SK-MEL-5 (cell line): ENCODE measurements around the gene TRIM59. TPM values are rescaled to one million over a fixed set of nuclear protein-coding genes. Genes with fewer than 3 reads are reported as not detected.
A peak's percentile ranks its signal among the peaks of the same experiment; 100 is the strongest.

Source experiments
- DNase-seq: peaks from one replicate; pipeline ENCODE4 v3.0.0-alpha.2; 2016; ENCODE audit warnings: low read depth, low spot score
- in situ Hi-C: cut with HindIII; loops from 2 replicates; pipeline ENCODE4 v1.10.0; 2016; ENCODE audit warnings: low sequenced_read_pairs, high pct_unique_total_duplicates, low pct_unique_long_range_greater_than_20kb
- polyA plus RNA-seq, 2 experiments: library from polyadenylated mRNA; depleted of rRNA; stranded (reverse); fragments of >200 nt; gene quantifications; 2 replicates each; pipeline ENCODE4 v1.2.3, GENCODE V29; 2015
- total RNA-seq: library from RNA; depleted of rRNA; stranded (reverse); fragments of >200 nt; shearing (Covaris generic); gene quantifications from 2 replicates; pipeline ENCODE4 v1.2.3, GENCODE V29; 2014; rRNA removed

TRIM59 gene, protein sequence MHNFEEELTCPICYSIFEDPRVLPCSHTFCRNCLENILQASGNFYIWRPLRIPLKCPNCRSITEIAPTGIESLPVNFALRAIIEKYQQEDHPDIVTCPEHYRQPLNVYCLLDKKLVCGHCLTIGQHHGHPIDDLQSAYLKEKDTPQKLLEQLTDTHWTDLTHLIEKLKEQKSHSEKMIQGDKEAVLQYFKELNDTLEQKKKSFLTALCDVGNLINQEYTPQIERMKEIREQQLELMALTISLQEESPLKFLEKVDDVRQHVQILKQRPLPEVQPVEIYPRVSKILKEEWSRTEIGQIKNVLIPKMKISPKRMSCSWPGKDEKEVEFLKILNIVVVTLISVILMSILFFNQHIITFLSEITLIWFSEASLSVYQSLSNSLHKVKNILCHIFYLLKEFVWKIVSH
- total RNA-seq, result 3.2 and 9.3 TPM in 2 replicates
- polyA plus RNA-seq (2015; cell fraction: cytosol; rRNA removed), result 1.8 and 3.7 TPM in 2 replicates
- polyA plus RNA-seq (2015; cell fraction: nucleus; rRNA removed), result 1.7 and 2.3 TPM in 2 replicates

DNA sequence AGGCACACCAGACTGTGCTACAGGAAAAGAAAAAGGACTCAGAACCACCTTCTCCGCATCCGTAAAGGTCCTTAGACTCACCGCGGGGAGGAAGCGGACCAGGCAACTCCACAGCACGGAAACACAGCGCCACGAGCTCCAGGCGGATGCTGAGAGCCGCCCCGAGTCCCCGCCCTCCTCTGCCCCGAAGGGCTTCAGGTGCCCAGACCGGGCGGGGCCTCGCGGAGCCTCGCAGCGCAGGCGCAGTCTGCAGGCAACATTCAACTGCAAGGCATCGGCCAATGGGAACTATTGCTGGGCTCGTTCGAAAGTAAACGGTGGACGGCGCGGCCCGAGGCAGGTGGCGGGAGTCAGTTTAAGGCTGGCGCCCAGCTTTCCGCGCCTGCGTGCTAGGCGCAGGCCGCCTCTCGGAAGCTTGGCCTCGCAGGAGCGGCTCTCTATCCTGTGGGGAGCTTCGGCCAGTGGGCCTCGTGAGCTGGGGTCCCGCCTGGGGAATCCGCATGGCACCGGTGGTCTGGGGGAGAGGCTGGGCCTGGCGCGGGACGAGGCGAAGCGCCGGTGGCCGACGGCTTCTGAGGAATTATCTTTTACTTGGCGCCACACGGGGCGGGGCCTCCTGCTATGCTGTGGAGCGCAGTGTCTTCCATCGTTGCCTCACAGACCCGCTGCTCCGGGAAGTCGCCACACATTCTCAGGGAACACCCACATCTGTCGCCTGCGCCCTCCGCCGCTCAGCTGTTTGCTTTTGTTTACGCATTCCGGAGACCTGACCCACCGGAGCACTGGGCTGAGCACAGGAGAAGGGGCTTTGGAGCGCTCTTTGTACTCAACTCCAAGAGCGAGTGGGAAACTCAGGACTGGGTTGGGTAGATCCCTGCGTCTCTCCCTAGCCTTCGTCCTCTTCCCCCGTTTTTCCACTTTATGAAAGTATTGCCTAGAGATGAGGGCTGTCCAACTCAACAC is at the start of gene TRIM59:
TRIM59 (minus strand) TSS at position 151 of the 963 bp plus-strand sequence. CDS start 10,603 bp downstream, outside the sequence.
- in situ Hi-C loops, result no loop called here
- peak; percentile 73 for DNase-seq

DNA sequence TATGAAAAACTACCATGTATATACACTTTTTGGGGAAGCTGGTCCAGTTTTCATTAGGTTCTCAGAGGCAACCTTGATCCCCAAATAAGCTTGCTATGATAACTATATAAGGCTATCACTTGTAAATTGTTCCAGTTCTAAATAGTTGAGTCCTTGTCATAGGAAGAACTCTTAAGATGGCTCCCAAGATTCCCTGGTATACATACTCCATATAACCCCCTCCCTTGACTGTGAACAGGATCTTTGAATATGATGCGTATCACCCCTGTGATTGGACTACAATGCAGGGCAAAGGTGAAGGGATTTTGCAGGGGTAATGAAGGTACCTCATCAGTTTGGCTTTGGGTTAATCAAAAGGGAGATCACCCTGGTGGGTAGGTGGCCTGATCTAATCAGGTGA is 48.6 kb upstream of the TRIM59 start:
- no peak for DNase-seq
- in situ Hi-C loops, result no loop called here

DNA sequence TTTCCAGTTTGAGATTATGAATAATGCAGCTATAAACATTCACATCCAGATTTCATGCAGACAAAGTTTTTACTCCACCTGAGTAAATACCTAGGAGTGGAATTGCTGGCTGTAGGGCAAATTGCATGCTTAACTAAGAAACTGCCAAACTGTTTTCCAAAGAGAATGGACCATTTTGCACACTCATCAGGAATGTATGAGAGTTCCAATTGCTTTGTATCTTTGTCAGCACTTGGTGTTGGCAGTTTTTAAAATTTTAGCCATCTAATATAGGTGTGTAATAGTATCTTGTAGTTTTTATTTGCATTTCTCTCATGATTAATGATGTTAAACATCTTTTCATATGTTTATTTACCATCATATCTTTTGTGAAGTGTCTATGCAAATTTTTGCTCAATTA is 40.6 kb upstream of the TRIM59 start:
- DNase-seq, result no peak
- in situ Hi-C loops, result no loop called here

DNA sequence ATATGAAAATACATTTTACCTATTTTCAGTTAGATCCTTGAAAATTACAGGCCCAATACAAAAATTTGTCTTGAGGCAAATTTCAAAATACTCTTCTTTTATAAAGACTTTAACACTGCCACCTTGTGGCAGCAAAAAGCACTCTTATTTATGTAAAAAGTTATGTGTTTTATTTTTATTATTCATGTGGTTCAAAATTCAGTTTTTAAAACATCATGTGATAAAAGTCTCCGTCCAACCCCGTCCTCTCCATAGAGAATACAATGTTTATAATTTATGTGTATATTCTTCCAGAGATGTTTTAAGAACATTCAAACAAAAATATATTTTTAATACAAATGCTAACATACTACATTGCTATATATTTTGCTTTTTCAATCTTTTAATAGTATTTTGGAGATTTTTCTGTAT is 36.9 kb upstream of the TRIM59 start:
- peak; percentile 57 for DNase-seq

DNA sequence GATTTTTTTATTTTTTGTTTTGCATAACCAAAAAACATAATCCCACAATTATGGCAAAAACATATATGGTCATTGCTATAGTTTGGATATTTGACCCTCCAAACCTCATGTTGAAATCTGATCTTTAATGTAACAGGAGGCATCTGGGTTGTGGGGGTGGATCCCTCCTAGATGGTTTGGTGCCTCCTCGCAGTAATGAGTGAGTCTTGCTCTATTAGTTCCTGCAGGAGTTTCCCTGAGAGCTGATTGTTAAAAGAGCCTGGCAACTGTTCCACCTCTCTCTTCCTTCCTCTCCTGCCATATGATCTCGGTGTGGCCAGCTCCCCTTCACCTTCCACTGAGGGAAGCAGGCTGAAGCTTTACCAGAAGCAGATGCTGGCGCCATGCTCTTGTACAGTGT is 33.2 kb upstream of the TRIM59 start:
- in situ Hi-C loops, result no loop called here
- DNase-seq, result no peak

More for the DNA sequence above, 36.9 kb upstream of the TRIM59 start:
- in situ Hi-C loops, result no loop called here

DNA sequence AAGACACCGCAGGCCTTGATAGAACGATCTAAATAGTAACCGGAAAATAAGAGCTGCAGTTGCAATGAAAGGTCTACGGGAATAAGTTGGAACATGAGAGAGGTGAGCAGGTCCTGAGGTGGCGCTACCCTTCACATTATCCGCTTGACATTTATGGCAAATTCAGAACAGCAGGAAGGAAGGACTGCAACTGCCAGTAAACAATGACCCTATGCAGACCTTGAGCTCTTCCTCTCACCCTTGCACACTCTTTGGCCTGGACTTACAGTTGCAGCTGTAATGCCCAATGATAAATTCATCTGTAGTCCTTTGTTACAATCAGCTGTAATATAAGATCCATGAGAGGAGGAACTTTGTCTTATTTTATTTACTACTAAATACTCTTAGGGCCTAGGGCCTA is 32.3 kb upstream of the TRIM59 start:
- DNase-seq, result no peak
- in situ Hi-C loops, result no loop called here

DNA sequence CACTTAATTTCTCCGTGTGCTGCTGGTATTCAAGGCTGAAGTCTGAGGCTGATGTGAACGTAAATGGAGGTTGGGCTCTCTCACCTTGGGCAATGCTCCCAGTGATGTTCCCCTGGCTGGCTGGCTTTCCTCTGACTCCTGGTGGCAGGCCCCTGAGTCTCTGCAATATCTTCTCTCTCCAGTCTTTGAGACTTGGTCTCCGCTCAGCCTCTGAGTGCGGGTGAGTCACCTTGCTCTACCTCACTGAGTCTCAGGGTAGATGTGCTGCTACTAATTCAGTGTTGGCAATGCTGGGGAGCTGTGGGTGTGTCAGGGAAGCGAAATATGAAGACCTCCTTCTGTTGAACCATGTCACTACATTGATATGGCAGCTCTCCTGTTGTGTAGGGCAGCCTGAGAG is 31.3 kb upstream of the TRIM59 start:
- in situ Hi-C loops, result no loop called here
- no peak for DNase-seq

DNA sequence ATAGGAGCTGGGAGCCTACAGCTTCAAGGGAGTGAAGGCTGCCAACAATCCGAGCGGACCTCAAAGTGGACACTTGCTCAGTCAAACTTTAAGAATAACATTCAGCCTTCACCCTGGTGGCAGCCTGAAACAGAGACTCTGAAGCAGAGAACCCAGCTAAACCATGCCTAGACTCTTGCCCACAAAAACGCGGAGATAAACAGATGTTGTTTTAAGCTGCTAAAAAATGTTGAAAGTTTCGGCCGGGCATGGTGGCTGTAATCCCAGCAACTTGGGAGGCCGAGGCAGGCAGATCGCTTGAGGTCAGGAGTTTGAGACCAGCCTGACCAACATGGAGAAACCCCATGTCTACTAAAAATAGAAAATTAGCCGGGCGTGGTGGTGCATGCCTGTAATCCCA is 29.8 kb upstream of the TRIM59 start:
- in situ Hi-C loops, result no loop called here

DNA sequence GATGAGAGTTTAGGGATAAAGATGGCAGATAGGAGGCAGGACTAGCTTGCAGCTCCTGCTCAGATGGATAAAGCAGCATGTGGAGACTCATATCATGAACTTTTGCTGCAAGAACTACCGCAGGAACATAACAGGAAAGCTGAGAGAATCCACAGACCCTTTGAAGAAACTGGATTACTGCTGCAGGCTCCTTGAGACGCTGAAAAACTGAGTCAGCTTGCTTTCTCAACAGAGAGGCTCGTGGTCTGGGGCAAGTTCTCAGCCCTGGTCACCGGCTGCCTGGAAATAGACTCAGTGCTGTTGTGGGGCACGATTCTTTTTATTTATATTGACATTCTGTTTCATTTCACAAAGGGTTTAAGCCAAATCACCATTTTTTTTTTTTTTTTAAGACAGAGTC is 28.8 kb upstream of the TRIM59 start:
- in situ Hi-C loops, result no loop called here
- no peak for DNase-seq

More for the DNA sequence above, 29.8 kb upstream of the TRIM59 start:
- DNase-seq, result no peak

DNA sequence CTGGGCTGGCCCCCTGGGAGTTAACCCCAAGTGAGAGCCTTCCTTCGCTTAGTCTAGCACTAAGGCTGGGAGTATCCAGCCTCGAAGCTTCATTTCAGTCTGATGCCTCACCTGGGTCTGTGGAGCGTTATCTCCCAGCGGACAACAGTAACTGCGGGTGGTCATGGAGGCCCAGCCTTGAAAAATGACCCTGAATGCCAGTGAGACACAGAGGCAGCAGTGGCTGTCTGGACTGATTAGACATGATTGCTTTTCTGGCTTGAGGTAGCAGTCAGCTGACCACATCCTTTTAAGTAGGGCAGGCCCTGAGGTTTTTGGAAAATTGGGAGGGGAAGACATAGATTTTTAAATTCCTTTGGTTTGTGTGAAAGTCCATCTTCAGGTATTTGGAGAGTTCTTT is 28.2 kb upstream of the TRIM59 start:
- DNase-seq, result no peak
- in situ Hi-C loops, result no loop called here

DNA sequence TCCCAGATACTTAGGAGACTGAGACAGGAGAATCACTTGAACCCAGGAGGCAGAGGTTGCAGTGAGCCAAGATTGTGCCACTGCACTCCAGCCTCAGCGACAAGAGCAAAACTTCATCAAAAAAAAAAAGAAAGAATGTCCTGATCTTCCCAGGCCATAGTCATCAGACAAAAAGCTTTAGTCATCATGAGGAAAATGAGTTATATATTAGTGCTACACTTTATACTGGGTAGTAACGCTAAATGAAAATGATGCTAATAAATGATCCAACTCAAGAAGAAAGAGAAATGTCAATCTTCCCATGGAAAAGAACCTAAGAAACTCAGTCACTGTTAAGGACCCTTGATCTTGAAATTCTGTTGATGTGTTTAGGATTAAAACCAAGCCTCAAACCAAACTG is 26.3 kb upstream of the TRIM59 start:
- no peak for DNase-seq
- in situ Hi-C loops, result no loop called here

DNA sequence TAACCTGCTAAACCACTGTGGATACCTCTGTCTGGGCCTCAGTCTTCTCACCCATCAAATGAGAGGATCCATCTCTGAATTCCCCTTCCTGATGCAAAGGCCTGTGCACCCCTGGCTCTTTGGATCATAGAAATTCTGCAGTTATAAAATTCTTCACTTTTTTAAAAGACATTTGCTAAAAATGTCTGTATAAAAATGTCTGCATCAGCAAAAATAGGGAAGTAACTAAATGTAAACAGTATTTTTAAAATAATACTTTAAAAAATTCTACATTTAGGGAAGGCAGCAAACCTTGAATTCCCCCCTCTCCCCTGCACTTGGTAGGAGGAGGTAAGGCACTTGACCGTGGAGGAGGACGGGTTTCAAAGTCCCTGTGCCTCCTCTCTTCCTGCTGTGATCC is 25.6 kb upstream of the TRIM59 start:
- no peak for DNase-seq
- in situ Hi-C loops, result no loop called here

DNA sequence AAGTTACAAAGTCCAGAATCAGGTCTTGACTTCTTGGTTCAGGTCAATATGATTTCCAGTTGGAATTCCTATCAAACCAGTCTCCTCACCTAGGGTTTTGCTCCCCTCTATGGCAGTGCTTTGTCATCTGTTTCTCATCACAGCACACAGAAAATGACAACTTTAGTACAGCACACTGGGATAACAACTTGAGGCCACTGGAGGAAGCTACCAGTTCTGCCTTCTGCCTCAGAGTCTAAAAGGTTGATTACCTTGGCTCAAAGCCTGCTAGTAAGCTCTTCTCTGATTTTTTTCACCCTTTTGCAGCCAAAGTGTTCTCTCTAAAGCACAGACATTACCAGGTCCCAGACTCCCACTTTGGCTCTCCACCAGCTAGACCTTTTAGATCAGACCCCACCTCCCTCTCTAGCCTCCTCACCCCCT is 24.8 kb upstream of the TRIM59 start:
- no peak for DNase-seq
- in situ Hi-C loops, result no loop called here

DNA sequence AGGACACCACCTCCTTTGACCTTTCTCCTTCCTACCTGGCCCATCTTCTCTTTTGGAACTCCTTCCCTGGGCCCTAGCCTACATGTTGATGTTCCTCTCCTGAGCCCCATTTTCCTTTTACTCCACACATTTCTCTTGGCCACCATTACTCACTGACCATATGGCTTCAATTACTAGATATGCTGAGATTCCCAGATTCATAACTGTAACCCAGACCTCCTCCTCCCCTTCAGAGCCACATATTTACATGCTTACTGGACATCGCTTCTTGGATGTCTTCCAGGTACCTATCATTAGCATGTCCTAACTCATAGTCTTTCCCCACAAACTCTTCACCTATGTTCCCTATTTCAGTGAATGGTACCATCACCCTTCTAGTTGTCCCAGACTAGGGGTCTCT is 24.4 kb upstream of the TRIM59 start:
- no peak for DNase-seq
- in situ Hi-C loops, result no loop called here

DNA sequence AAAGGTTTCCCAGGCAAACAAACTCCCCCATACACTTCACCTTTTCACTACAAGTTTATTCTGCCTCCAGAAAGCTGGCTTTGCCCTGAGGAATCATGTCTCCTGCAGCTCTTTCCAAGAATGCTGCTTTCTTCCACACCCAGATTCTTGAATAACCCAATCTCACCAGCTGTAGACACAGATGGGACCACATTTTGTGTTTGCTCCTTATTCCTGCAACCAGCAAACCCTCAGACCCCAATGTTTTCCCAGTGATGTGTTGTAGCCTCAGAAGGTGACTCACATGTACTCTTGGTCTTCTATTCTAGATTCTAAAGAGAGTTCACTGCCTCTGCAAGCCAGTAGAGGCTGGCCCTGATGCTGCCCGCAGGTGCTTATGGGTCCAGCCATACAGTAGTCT is 23.6 kb upstream of the TRIM59 start:
- DNase-seq, result no peak
- in situ Hi-C loops, result no loop called here

DNA sequence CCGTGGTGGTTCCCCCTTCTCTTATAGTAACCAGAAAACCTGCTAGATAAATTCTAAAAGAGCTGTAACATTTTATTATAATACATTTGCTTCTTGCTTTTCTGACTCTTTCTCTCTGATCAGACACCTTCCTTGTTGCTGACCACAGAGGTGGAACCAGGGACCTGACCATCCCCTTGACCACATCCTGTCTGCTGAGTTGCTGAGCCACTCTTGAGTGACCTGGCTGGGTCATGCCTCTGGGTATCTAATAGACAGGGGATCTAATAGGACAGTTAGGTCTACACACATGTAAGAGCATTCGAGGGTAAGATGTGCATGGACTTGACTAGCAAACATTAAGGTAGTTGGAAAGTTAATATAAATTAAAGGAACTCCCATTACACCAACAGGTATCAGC is 22.8 kb upstream of the TRIM59 start:
- in situ Hi-C loops, result no loop called here
- no peak for DNase-seq

DNA sequence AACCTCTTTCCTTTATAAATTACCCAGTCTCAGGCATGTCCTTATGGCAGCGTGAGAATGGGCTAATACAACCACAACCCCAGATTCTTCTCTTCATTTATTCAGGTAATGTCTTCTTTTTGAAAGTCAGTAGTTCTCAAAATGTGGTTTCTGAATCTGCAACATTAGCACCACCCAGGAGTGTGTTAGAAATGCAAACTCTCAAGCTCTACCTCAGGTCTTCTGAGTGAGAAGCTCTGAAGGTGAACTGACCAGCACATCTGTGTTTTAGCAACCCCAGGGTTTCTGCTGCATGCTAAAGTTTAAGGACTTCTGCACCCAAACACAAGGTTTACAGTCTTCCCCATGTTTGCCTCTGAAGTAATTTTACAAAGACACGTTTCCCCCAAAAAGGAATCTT is 22.3 kb upstream of the TRIM59 start:
- DNase-seq, result no peak
- in situ Hi-C loops, result no loop called here

DNA sequence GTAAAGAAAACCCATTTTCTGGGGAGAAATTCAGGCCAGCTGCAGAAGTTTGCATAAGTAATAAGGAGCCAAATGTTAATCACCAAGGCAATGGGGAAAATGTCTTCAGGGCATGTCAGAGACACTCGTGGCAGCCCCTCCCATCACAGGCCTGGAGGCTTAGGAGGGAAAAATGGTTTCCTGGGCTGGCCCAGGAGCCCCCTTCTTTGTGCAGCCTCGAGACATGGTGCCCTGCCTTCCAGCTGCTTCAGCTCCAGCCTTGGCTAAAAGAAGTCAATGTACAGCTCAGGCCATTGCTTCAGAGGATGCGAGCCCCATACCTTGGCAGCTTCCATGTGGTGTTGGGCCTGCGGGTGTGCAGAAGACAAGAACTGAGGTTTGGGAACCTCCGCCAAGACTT is 20.6 kb upstream of the TRIM59 start:
- in situ Hi-C loops, result no loop called here
- no peak for DNase-seq
